A673 (cell line): ENCODE results near the gene EEF2K.

Experiments
- EZH2 ChIP-seq: fragments of 200-600 bp; sonication (generic); IDR thresholded peaks from 2 replicates; pipeline ENCODE4 v1.6.1; 2017; ENCODE audit warnings: borderline replicate concordance, low read depth, mild to moderate bottlenecking, mixed read lengths, antibody characterized with exemption, low read length; ENCODE audit not compliant: poor library complexity, severe bottlenecking
- TF ChIP-seq, protein P1 (sequence below): fragments of 300-800, 200-600 bp; sonication (generic); conservative IDR thresholded peaks from 2 replicates; pipeline ENCODE4 v1.5.1; 2017; ENCODE audit warnings: low read depth, mild to moderate bottlenecking, antibody characterized with exemption, low read length, moderate library complexity, mixed read lengths

GRCh38 chr16:22315979-22316378 lies 109.9 kb downstream of the EEF2K start:
- TF ChIP-seq, protein P1, sequence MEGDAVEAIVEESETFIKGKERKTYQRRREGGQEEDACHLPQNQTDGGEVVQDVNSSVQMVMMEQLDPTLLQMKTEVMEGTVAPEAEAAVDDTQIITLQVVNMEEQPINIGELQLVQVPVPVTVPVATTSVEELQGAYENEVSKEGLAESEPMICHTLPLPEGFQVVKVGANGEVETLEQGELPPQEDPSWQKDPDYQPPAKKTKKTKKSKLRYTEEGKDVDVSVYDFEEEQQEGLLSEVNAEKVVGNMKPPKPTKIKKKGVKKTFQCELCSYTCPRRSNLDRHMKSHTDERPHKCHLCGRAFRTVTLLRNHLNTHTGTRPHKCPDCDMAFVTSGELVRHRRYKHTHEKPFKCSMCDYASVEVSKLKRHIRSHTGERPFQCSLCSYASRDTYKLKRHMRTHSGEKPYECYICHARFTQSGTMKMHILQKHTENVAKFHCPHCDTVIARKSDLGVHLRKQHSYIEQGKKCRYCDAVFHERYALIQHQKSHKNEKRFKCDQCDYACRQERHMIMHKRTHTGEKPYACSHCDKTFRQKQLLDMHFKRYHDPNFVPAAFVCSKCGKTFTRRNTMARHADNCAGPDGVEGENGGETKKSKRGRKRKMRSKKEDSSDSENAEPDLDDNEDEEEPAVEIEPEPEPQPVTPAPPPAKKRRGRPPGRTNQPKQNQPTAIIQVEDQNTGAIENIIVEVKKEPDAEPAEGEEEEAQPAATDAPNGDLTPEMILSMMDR: no peak
- TF ChIP-seq EZH2: no peak
